ENCODE measurements around the gene GALNT4. TPM values are rescaled to one million over a fixed set of nuclear protein-coding genes. Genes with fewer than 3 reads are reported as not detected.

The GALNT4 gene
- polyA plus RNA-seq, 1 experiment, result 7.3 TPM

DNA sequence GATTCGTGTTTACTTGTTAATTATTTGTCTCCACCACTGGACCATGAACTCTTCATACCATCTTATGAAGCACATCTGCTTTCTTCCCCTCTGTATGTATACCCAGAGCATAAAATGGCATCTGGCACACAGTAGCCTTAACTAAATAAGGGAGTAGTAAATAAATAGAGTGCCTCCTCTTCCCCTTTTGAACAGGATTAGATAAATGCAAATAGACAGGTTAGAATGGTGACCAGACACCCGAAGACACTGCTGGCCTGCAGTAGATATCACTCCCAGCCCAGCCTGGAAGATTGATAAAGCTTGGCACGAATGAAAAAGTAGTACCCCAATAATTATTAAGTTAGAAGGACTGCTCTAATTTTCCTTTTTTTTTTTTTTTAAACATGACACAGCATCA, 6.9 kb downstream of the GALNT4 start:
- no peak for DNase-seq (ENCODE audit: low read depth, low spot score)
- TF ChIP-seq, protein P1, sequence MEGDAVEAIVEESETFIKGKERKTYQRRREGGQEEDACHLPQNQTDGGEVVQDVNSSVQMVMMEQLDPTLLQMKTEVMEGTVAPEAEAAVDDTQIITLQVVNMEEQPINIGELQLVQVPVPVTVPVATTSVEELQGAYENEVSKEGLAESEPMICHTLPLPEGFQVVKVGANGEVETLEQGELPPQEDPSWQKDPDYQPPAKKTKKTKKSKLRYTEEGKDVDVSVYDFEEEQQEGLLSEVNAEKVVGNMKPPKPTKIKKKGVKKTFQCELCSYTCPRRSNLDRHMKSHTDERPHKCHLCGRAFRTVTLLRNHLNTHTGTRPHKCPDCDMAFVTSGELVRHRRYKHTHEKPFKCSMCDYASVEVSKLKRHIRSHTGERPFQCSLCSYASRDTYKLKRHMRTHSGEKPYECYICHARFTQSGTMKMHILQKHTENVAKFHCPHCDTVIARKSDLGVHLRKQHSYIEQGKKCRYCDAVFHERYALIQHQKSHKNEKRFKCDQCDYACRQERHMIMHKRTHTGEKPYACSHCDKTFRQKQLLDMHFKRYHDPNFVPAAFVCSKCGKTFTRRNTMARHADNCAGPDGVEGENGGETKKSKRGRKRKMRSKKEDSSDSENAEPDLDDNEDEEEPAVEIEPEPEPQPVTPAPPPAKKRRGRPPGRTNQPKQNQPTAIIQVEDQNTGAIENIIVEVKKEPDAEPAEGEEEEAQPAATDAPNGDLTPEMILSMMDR (IDR thresholded peaks at IDR 0.05; ENCODE audit: low read depth, low read length), result no peak
- ChIA-PET POLR2A (no interaction called here), CTCF (interaction anchor here (0.8 to 1.6 kb wide), 4 partner anchors 12 to 499 kb away, joined by 3 to 5 read pairs (median 4); no protein-coding TSS in a partner anchor)
- no peaks in the 10 kb centered on the region for H3K27me3 ChIP-seq (ENCODE audit: control insufficient read depth, insufficient read depth, low read length)
- no peak overlapping the region for H3K4me3 ChIP-seq (ENCODE audit: low read depth, low read length)
- no peaks in the 10 kb centered on the region for H3K9me3 ChIP-seq (ENCODE audit: control insufficient read depth, insufficient read depth, low read length)
- H3K27ac ChIP-seq (ENCODE audit: low read depth, low read length), result no peak overlapping the region

DNA sequence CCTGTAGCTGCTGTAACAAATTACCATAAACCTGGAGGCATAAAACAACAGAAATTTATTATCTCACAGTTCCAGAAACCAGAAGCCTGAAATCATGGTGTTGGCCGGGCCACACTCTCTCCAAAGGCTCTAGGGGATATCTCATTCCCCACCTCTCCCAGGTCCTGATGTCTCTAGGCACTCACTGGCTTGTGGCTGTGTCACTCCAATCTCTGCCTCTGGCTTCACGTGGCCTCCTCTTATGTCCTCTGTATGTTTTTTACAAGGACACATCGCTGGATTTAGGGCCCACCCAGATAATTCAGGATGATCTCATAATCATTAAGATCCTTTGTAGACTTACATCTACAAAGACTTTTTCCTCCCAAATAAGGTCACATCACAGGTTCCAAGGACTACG, 8.0 kb downstream of the GALNT4 start:
- TF ChIP-seq, protein P1 (IDR thresholded peaks at IDR 0.05; ENCODE audit: low read depth, low read length), result no peak
- DNase-seq (ENCODE audit: low read depth, low spot score), result no peak
- H3K27ac ChIP-seq (ENCODE audit: low read depth, low read length), result no peak overlapping the region
- H3K9me3 ChIP-seq (ENCODE audit: control insufficient read depth, insufficient read depth, low read length), result no peaks in the 10 kb centered on the region
- POLR2A ChIA-PET, result no interaction called here
- H3K4me3 ChIP-seq (ENCODE audit: low read depth, low read length), result no peak overlapping the region
- CTCF ChIA-PET, result no interaction called here
- H3K27me3 ChIP-seq (ENCODE audit: control insufficient read depth, insufficient read depth, low read length), result no peaks in the 10 kb centered on the region

DNA sequence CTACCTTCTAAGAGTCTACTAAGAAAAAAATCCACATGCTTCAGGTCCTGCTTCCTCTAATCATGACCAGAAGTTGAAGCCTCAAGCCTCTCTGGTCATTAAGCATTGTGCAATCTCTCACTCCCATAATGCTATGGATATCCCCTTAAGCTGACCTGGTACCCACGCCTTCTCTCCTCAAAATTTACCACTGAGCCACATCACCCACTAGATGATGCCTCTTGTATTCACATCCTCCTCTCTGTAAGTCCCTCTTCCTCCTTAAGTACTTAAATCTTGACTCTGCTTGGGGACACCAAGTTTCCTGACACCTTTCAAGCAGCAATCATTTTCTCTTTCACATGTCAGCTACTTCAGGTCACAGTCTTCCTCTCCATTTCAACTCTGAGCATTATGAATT, 9.8 kb downstream of the GALNT4 start:
- TF ChIP-seq, protein P1 (IDR thresholded peaks at IDR 0.05; ENCODE audit: low read depth, low read length), result no peak
- Histone ChIP-seq H3K27ac (ENCODE audit: low read depth, low read length) (no peak overlapping the region), H3K9me3 (ENCODE audit: control insufficient read depth, insufficient read depth, low read length) (no peaks in the 10 kb centered on the region), H3K4me3 (ENCODE audit: low read depth, low read length) (no peak overlapping the region), H3K27me3 (ENCODE audit: control insufficient read depth, insufficient read depth, low read length) (no peaks in the 10 kb centered on the region)
- ChIA-PET POLR2A (no interaction called here), CTCF (no interaction called here)
- DNase-seq (ENCODE audit: low read depth, low spot score), result no peak

DNA sequence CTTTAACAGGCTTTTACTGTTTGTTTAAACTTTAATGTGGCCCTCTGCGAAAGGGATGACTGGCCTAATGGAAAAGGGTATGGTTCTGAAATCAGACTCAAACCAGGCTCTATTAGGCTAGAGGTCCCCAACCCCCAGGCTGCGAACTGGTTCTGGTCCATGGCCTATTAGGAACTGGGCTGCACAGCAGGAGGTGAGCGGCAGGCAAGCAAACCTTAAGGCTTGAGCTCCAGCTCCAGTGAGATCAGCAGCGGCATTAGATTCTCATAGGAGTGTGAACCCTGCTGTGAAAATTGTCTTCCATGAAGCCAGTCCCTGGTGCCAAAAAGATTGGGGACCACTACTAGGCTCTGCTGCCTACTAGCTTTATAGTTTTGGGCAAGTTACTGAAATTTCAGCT, 11.1 kb downstream of the GALNT4 start:
- no peaks in the 10 kb centered on the region for H3K27me3 ChIP-seq (ENCODE audit: control insufficient read depth, insufficient read depth, low read length)
- no peak overlapping the region for H3K4me3 ChIP-seq (ENCODE audit: low read depth, low read length)
- no peaks in the 10 kb centered on the region for H3K9me3 ChIP-seq (ENCODE audit: control insufficient read depth, insufficient read depth, low read length)
- TF ChIP-seq, protein P1 (IDR thresholded peaks at IDR 0.05; ENCODE audit: low read depth, low read length), result no peak
- POLR2A ChIA-PET, result no interaction called here
- no peak for DNase-seq (ENCODE audit: low read depth, low spot score)
- CTCF ChIA-PET, result interaction anchor here (0.5 to 3.2 kb wide), 5 partner anchors 9 to 670 kb away, joined by 3 to 11 read pairs (median 4); no protein-coding TSS in a partner anchor
- no peak overlapping the region for H3K27ac ChIP-seq (ENCODE audit: low read depth, low read length)

DNA sequence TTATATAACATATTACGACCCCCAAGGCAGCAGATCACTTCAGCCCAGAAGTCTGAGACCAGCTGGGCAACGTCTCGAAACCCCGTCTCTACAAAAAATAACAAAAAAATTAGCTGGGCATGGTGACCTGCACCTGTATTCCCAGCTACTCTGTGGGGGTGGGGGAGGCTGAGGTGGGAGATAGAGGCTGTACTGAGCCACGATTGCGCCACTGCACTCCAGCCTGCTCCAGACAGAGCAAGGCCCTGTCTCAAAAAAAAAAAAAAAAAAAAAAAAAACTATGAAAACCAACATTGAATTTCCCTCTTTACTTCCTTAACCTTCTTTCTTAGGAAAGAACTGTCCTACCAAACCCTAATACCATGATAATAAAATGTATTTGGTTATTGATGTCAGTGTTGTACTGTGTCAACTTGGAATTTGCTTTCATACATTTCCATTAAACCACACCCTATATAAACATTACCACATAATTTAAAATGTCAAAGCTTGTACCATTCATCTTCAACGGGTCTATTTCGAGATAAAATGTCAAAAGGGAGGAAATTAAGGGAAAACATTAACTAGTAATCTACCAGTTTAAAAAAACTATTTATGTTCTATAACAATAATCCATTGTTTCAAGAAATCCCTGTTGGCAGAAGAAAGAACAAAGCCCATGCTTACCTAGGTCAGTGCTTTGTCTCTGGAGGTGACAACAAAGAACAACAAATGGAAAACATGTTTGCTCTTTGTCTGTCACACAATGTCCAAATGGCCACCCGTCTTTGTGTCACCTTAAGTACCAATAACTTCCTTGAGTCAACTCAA, 17.4 kb downstream of the GALNT4 start:
- TF ChIP-seq, protein P1 (IDR thresholded peaks at IDR 0.05; ENCODE audit: low read depth, low read length), result no peak
- CTCF ChIA-PET, result interaction anchor here (2.4 kb wide), 1 partner anchor 18 kb away, joined by 8 read pairs; the partner anchor contains the start of genes GALNT4 and POC1B
- H3K27ac ChIP-seq (ENCODE audit: low read depth, low read length), result no peak overlapping the region
- no peak overlapping the region for H3K4me3 ChIP-seq (ENCODE audit: low read depth, low read length)
- no peak for DNase-seq (ENCODE audit: low read depth, low spot score)
- POLR2A ChIA-PET, result no interaction called here
- H3K9me3 ChIP-seq (ENCODE audit: control insufficient read depth, insufficient read depth, low read length), result no peaks in the 10 kb centered on the region; the same call in 1 of the 2 replicates
- H3K27me3 ChIP-seq (ENCODE audit: control insufficient read depth, insufficient read depth, low read length), result no peaks in the 10 kb centered on the region
